ENCODE results near the gene KAZN. TPM values are rescaled to one million over a fixed set of nuclear protein-coding genes. Genes with fewer than 3 reads are reported as not detected.
A peak's percentile ranks its signal among the peaks of the same experiment; 100 is the strongest.

Gene KAZN
- polyA plus RNA-seq, 1 of the 3 experiments (the other 2 are of a cell fraction), result 6.8 TPM

GRCh38 chr1:14782741-14783591 is 184.5 kb downstream of the KAZN start:
- no peaks in the 10 kb centered on the region for H3K9me3 ChIP-seq
- H3K4me3 ChIP-seq (ENCODE audit: low read depth in 2 of 2, low read length in 1 of 2), result no peak overlapping the region
- H3K36me3 ChIP-seq (replicated peaks in 1 of 2; ENCODE audit: control insufficient read depth in 1 of 2, insufficient read depth in 2 of 2, low read length in 1 of 2), result no peaks in the 10 kb centered on the region
- TF ChIP-seq CTCF (IDR thresholded peaks at IDR 0.05), result peak; percentile 18; the same call in 1 of the 2 replicates
- no peak for TF ChIP-seq REST (IDR thresholded peaks at IDR 0.05; ENCODE audit: low read depth, low read length)
- H3K9ac ChIP-seq, result no peak overlapping the region
- H3K79me2 ChIP-seq (ENCODE audit: insufficient read depth), result no peaks in the 10 kb centered on the region
- H3K4me1 ChIP-seq (ENCODE audit: control insufficient read depth in 1 of 2, insufficient read depth in 2 of 2, low read depth in 1 of 2, low read length in 1 of 2), result peaks cover 0 to 2% of the 10 kb centered on the region in 2 experiments; a peak in 1 of 4 replicates
- no peak overlapping the region for H3K27ac ChIP-seq (ENCODE audit: low read depth in 2 of 2, low read length in 1 of 2)
- H3K27me3 ChIP-seq (ENCODE audit: insufficient read depth), result no peaks in the 10 kb centered on the region
- no peaks in the 10 kb centered on the region for H3K9me2 ChIP-seq
- no peak overlapping the region for H3K4me2 ChIP-seq
- 30% methylated on average over 8 of the region's 8 CpGs for WGBS (ENCODE audit: low lambda C conversion rate)
- H4K20me1 ChIP-seq (ENCODE audit: insufficient read depth), result no peaks in the 10 kb centered on the region
- ChIA-PET CTCF (interaction anchor here (1.0 to 1.1 kb wide), 3 partner anchors 9 to 264 kb away, joined by 3 to 4 read pairs (median 3); no protein-coding TSS in a partner anchor), POLR2A (no interaction called here)
- no peak overlapping the region for H2AFZ ChIP-seq (ENCODE audit: low read depth)
- peak; percentile 40 for DNase-seq
- no peaks in the 10 kb centered on the region for H3F3A ChIP-seq (replicated peaks; ENCODE audit: insufficient read depth)

- ChIA-PET CTCF (interaction anchor here (1.0 to 1.1 kb wide), 3 partner anchors 10 to 263 kb away, joined by 3 to 4 read pairs (median 3); no protein-coding TSS in a partner anchor), POLR2A (no interaction called here)
Observed at GRCh38 chr1:14783592-14783886, 185.1 kb downstream of the KAZN start.

More at GRCh38 chr1:14783592-14783886, 185.1 kb downstream of the KAZN start:
- Histone ChIP-seq H3K9me3 (no peaks in the 10 kb centered on the region), H3K4me2 (no peak overlapping the region), H3F3A (replicated peaks; ENCODE audit: insufficient read depth) (no peaks in the 10 kb centered on the region), H3K9ac (no peak overlapping the region), H3K79me2 (ENCODE audit: insufficient read depth) (no peaks in the 10 kb centered on the region), H4K20me1 (ENCODE audit: insufficient read depth) (no peaks in the 10 kb centered on the region), H3K9me2 (no peaks in the 10 kb centered on the region), H3K27me3 (ENCODE audit: insufficient read depth) (no peaks in the 10 kb centered on the region), H3K4me3 (ENCODE audit: low read depth in 2 of 2, low read length in 1 of 2) (no peak overlapping the region), H2AFZ (ENCODE audit: low read depth) (no peak overlapping the region), H3K4me1 (ENCODE audit: control insufficient read depth in 1 of 2, insufficient read depth in 2 of 2, low read depth in 1 of 2, low read length in 1 of 2) (peaks cover 0 to 2% of the 10 kb centered on the region in 2 experiments; a peak in 1 of 4 replicates), H3K36me3 (replicated peaks in 1 of 2; ENCODE audit: control insufficient read depth in 1 of 2, insufficient read depth in 2 of 2, low read length in 1 of 2) (no peaks in the 10 kb centered on the region), H3K27ac (ENCODE audit: low read depth in 2 of 2, low read length in 1 of 2) (no peak overlapping the region)
- 52% methylated on average over 7 of the region's 7 CpGs for WGBS (ENCODE audit: low lambda C conversion rate)
- TF ChIP-seq RXRA (IDR thresholded peaks at IDR 0.05; ENCODE audit: borderline replicate concordance, low read depth) (no peak), TCF12 (IDR thresholded peaks at IDR 0.05) (no peak), CHD2 (IDR thresholded peaks at IDR 0.05; ENCODE audit: low read length, partially characterized antibody) (no peak), EP300 (IDR thresholded peaks at IDR 0.05; ENCODE audit: borderline replicate concordance in 1 of 2, low read depth in 1 of 2, low read length in 1 of 2) (no peak), REST (IDR thresholded peaks at IDR 0.05; ENCODE audit: low read depth, low read length) (no peak)
- no peak for DNase-seq
